Right hindlimb (tissue), 1 donor: Measurements from ENCODE around the gene TRIO.

Source experiments
- DNase-seq: peaks from one replicate; pipeline ENCODE4 v3.0.0-alpha.2; 2018

TRIO gene

GRCh38 chr5:14171046-14171445 is 27.9 kb downstream of the TRIO start:
- no peak for DNase-seq

DNA sequence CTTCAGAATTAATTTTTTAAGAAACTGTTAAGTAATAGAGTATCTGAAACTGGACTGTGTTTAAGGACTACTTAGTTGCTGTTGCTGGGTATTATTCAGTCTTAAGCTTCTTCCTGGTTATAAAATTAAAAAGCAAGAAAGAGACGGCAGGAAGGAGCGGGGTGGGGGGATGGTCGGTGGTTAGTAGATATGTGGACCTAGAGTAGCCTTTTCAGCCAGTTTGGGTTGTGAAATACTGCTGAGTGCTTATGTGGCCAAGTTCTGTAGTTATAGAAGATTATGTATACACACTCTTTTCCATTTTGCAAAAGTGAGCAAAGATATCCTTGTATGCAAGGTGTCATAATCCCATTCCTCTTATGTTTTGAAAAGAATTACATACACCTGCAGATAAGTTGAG is 28.5 kb downstream of the TRIO start:
- no peak for DNase-seq

DNA sequence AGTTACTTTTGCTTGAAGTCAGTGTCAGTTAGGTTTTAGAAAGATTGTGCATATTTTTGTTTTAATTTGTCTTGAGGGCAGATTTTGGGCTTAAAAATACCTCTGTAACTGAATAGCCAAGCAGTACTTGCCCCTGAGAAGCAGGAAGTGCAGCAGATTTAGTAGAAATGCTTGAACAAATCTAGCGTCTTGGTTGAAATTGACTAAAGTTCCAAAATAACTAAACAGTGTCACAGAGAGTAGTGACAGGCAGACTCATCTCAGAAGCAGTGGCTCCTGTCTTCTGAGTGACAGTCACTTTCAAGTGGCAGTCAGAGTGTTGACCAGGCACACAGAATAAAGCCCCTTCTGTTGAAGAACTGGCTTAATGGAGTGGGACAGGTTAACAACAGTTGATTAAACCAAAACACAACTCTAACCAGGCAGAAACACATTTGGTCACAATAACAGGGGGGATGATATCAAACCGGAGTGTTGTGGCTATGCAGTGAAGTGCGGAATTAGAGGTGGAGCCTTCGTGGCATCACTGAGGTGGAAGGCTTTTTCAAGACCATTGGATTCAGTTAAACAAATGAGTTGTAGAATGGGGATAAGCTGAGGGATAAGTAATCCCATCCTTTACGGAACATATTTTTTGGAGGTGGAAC is 29.1 kb downstream of the TRIO start:
- no peak for DNase-seq

DNA sequence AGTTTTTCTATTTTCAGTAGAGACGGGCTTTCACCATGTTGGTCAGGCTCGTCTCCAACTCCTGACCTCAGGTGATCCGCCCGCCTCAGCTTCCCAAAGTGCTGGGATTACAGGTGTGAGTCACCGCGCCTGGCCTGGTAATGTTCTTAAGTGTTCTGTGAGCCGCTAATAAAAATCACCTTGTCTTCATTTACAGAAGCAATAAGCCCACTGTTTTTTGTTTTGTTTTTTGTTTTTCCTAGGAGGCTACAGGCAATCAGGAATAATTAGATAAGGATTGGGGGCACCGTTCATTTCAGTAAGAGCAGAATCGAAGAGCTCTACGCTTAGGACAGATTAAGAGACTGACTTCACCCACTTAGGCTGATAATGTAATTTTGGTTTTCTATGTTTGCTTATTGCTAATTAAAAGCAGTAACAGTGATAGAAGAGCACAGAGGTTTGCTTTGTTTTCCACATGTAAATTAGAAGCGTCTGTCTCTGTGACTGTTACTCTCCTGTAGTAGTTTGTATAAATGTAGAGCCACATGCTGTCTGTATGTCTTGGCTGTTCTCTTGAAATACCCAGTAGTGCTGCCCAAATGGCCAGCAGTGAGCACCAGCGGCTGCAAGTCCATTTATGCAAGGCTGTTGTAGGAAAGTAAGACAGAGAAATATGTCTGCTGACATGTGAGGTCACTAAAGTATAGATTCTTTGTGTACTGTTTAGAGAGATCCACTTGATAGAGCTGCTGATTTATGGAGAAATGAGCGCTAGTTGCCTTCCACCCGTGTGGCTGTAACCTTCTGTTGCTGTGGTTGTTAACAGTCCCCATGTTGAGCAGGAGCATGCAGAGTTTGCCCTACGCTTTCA is 30.5 kb downstream of the TRIO start:
- DNase-seq, result no peak

- no peak for DNase-seq
Measured at GRCh38 chr5:14174230-14174636, 31.1 kb downstream of the TRIO start.

- no peak for DNase-seq
Measured at GRCh38 chr5:14175381-14175780, 32.2 kb downstream of the TRIO start.

- no peak for DNase-seq
Measured at GRCh38 chr5:14176888-14177287, 33.7 kb downstream of the TRIO start.

DNA sequence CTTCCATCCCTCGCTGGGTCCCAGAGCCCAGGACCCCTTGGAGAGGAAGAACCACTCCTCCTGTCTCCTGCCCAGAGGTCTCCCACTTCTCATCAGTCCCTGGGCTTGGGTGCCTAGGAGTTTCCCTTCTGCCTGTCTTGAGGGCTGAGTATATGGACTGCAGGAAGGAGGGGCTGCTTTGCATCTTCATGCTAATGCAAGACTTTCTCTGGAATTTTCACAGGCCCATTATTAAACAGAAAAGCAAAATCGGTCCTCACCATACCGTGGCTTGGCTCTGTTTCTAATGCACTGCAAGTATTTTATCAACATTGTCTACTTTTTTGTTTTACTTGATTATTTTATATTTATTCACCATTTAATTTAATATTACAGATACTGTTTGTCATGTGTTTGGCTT is 34.5 kb downstream of the TRIO start:
- DNase-seq, result no peak

DNA sequence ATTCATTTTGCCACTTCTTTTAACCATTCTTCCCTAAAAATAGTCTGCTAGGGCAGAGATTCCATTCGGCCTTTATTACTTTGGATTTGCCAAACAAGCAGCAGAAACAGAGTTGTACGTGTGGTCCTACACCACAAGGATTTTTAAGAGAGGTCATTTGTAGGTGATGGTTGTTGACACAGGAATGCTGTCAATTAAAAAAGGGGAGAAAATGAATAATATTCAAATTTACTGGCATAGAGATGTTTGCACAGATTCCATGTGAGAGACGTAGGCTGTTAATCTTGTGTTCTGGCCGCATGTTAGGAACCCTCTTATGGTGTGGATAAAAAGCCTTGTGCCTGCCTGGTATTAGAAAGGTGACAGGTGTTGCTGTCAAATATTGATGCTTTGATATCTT is 34.9 kb downstream of the TRIO start:
- DNase-seq, result no peak

DNA sequence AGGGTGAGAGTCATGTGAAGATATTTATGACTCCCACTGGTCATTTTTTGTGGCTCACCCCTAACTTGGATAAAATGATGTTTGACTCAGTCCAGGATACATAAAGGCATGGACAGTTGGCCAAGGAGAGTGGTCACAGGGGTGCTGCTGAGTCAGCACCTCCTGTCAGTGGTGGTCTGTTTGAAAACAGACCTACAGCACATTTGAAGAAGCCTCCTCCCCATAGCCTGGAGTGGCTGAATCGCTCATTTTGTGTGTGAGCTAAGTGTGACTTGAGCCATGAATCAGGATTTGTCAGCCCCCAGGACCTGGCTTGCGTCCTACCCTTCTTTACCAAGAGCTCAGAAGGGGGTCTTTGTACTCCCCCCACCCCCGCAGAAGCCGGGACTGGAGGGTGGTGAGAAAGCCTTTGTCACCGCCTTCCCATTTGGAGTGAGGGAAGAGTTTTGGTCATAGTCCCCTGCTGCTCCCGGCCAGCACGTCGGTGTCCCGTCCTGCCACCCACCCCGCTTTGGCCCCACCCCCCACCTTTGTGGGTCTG is 35.6 kb downstream of the TRIO start:
- no peak for DNase-seq

GRCh38 chr5:14179446-14179845 is 36.3 kb downstream of the TRIO start:
- no peak for DNase-seq

DNA sequence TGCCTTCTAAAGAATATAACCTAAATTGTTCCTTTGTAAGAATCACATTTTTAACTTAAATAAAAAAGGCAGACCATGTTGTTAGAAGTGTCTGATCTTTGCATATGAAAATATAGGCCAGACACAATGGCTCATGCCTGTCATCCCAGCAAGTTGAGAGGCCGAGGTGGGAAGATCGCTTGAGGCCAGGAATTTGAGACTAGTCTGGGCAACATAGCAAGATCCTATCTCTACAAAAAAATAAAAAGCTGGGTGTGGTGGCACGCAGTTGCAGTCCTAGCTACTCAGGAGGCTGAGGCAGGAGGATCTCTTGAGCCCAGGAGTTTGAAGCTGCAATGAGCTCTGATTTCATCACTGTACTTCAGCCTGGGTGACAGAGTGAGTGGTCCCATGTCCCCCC is 37.3 kb downstream of the TRIO start:
- DNase-seq, result no peak

DNA sequence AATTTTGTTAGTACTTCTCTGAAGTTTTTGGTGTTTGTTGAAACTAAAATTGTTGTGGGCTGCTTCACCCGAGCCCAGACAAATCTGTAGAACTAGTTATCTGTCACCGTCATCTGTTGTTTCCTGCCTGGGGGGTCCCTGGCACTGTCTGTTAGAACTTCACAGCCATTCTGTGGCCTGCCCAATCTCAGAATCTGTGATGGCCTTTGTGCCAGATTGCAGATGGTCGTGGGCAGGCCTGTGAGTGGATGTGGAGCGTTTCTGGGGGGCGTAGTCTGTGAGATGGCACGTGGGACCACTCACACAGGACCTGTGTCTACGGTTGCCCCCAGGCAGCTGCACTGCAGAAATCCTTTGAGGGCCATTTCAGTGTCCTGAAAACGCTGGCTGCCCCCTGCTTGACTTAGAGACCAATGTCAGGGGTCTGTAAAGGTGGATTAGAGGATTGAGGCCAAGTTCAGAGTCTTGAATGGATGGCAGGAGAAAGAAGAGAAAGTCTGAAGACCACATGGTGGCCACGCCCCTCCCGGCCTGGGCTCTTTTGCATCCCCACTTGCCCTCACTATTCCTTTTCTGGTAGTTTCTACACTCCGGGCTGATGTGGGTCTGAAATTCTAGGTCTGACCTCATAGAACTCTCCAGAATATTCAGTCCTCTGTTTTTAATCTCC is 38.3 kb downstream of the TRIO start:
- no peak for DNase-seq

GRCh38 chr5:14182761-14183160 is 39.6 kb downstream of the TRIO start:
- no peak for DNase-seq

DNA sequence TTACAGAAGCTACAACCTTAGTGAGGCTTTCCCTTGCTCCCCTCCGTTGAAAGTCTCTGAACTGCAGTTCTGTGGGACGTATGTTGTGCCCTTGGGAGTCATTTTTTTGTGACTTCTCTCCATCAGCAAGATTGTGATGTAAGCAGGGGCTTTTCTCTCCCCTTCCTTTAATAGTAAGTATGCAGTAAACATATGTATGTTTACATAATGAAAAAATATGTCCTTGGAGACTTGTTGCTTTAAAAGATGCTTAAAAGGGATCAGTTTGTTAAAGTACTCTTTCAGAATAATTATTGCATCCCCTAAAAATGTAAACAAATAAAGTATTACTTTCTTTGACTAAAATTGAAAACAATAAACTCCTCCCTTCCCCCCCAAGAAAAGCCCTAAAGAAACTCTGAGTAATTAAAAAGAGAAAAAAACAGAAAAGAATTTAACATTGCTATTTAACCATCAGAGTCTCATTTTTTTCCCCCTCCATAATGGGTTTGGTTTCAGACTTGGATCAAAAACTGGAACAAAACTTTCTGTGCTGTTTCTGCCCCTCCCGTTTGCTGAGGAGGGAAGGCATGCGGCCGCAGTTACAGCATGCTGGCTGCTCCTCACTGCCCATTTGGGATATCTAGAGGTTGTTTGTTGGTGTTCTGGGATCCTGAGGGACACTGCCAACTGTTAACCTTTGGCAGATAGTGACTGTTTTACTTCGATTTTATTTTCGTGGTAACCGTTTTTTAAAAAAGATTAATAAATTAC is 40.2 kb downstream of the TRIO start:
- no peak for DNase-seq

GRCh38 chr5:14184082-14184481 is 40.9 kb downstream of the TRIO start:
- no peak for DNase-seq

GRCh38 chr5:14184725-14185124 is 41.6 kb downstream of the TRIO start:
- DNase-seq, result no peak

GRCh38 chr5:14185326-14186058 is 42.4 kb downstream of the TRIO start:
- DNase-seq, result no peak

DNA sequence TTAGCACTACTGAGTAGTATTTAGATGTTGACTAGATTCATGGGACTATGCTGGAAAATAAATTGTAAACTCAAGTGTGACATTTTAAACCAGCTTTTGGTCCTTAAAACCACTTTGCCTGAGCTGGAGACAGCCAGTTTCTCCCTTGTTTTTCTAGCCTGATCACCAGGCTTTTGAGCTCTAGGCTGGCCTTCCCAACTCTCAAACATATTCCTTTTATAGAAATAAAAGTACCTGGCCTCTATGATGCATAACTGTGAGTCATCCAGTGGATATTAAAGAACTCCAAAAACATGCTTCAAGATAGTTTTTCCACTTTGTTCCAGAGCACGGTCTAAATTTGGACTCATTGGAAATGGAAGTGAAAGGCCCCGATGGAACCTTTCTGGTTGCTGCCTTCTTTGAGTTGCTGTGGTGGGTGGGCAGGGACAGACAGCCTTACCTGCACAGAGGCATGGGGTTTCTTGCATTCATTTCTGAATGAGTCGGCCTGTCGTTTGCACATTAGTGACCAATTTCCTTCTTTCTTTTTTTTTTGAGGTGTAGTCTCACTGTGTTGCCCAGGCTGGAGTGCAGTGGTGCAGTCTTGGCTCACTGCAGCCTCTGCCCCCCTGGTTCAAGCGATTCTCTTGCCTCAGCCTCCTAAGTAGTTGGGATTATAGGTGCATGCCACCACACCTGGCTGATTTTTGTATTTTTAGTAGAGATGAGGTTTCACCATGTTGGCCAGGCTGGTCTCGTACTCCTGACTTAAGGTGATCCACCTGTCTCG is 43.1 kb downstream of the TRIO start:
- DNase-seq, result no peak

- DNase-seq, result no peak
Measured at GRCh38 chr5:14187157-14187556, 44.0 kb downstream of the TRIO start.

- DNase-seq, result no peak
Measured at GRCh38 chr5:14187660-14188059, 44.5 kb downstream of the TRIO start.
